WI38 (cell line): Measurements from ENCODE around the gene TCTN3.
"Not testable (repeated sequence)": the region's sequence is repeated elsewhere in the genome, so short reads cannot be mapped to it uniquely, and the experiment has no call there.

ENCODE experiments used
- H3K4me3 ChIP-seq: 2 replicates; pipeline ENCODE4 v1.5.1; 2011; ENCODE audit warnings: low read depth, mild to moderate bottlenecking, control low read depth, low read length
- TF ChIP-seq, protein P1 (sequence below): IDR thresholded peaks from 2 replicates; pipeline ENCODE4 v1.5.1; 2012; ENCODE audit warnings: low read depth, mild to moderate bottlenecking, control low read depth, low read length

TCTN3 gene, protein sequence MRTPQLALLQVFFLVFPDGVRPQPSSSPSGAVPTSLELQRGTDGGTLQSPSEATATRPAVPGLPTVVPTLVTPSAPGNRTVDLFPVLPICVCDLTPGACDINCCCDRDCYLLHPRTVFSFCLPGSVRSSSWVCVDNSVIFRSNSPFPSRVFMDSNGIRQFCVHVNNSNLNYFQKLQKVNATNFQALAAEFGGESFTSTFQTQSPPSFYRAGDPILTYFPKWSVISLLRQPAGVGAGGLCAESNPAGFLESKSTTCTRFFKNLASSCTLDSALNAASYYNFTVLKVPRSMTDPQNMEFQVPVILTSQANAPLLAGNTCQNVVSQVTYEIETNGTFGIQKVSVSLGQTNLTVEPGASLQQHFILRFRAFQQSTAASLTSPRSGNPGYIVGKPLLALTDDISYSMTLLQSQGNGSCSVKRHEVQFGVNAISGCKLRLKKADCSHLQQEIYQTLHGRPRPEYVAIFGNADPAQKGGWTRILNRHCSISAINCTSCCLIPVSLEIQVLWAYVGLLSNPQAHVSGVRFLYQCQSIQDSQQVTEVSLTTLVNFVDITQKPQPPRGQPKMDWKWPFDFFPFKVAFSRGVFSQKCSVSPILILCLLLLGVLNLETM

DNA sequence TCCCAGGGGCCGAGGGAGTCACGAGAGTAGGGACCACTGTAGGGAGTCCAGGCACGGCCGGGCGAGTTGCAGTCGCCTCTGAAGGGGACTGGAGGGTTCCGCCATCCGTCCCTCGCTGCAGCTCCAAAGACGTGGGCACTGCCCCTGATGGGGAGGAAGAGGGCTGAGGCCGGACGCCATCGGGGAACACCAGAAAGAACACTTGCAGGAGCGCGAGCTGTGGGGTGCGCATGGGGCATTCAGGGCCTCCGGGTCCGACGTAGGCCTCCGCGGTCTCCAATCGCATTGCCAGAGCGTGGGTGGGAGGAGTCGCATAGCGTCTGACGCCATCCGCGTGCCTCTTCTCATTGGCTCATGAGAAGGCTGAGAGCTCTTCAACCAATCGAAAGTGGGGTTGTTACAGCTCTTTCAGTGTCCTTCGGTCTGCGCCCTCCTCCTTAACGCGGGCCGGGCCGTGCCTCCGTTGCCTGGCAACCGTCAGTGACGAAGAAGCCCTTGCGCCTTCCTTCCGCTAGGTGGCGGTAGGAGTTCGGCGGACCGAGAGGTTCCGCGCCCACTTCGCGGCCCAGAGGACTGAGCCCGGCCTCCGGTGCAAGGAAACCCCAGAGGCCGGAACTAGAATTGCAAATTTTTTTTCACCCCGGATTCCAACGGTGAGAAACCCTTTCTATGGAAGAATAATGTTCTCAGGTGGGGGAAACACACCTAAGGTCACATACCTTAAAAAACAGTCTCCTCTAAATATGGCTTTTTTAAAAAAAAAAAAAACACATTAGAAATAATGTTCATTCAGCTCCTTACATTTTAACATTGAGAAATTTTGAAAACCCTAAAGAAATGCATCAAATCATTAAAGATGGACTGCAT lies at the start of gene TCTN3:
TSS of gene TCTN3 (minus strand) at position 260 of the 867 bp plus-strand sequence. CDS start at position 232, 28 bp downstream.
- TF ChIP-seq, protein P1, sequence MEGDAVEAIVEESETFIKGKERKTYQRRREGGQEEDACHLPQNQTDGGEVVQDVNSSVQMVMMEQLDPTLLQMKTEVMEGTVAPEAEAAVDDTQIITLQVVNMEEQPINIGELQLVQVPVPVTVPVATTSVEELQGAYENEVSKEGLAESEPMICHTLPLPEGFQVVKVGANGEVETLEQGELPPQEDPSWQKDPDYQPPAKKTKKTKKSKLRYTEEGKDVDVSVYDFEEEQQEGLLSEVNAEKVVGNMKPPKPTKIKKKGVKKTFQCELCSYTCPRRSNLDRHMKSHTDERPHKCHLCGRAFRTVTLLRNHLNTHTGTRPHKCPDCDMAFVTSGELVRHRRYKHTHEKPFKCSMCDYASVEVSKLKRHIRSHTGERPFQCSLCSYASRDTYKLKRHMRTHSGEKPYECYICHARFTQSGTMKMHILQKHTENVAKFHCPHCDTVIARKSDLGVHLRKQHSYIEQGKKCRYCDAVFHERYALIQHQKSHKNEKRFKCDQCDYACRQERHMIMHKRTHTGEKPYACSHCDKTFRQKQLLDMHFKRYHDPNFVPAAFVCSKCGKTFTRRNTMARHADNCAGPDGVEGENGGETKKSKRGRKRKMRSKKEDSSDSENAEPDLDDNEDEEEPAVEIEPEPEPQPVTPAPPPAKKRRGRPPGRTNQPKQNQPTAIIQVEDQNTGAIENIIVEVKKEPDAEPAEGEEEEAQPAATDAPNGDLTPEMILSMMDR: peak; percentile 97
- peak within 1 kb of the TSS; percentile 84 for H3K4me3 ChIP-seq

DNA sequence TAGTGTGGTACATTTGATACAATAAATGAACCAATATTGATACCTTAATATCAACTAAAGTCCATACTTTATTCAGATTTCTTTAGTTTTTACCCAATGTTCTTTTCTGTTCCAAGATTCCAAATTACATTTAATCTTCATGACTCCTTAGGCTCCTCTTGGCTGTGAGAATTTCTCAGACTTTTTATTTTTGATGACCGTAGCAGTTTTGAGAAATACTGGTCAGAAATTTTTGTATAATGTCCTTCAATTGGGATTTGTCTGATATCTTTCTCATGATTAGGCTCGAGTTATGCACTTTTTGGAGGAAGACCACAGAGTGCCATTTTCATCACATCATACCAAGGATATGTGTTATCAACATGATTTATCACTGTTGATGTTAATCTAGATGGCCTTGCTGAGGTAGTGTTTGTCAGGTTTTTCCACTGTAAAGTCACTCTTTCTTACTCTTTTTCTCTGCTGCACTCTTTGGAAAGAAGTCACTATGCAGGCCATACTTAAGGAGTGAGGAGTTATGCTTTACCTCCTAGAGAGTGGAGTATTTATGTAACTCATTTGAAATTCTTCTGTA lies 49.3 kb upstream of the TCTN3 start:
- H3K4me3 ChIP-seq: no peak overlapping the region
- TF ChIP-seq, protein P1: no peak

DNA sequence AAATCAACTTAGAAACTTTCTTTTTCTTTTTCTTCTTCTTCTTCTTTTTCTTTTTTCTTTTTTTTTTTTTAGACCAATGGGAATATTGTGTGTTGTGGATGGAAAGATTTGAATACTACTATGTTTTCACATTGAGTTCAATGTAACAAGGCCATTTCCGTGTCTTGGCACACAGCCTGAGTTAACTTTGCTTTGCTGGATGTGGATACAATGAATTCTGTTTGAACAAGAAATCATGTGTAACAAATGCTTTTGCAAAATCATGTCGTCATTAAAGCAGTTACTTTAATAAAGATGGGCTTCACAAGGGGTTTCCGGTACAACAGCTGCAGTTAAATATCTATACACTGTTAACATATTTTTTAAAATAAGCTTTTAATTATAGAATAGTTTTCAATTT lies 48.8 kb upstream of the TCTN3 start:
- TF ChIP-seq, protein P1: no peak
- no peak overlapping the region for H3K4me3 ChIP-seq

DNA sequence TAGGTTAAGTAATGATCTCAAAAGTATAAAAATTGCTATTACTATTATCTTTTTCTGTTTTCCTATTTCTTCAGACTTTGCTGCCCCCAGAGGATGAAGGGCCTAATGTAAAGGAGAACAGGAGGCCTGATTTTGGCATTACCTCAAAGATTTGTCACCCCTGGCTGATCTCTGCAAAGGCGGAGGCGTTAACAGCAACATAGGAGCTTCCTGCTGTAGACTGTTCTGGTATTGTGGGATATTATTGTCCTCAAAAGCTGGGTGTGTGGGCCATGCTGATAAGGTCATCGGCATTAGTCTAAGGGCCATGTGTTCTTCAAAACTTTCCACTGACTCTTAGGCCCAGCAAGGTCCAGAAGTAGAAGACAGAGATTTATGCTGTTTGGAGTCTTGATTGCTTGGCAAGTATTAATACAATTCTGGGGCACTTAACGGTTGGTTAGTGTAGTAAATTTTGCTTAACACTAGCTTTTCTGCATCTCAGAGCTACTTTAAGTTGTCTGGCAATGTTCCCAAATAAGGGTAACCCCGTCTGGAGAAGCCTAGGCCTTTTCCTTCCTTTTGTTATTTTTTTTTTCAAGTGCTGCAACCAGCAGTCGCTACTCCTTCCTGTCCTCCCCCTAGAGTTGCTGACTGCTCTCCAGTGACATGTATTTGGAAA lies 48.2 kb upstream of the TCTN3 start:
- H3K4me3 ChIP-seq: no peak overlapping the region
- TF ChIP-seq, protein P1: no peak

DNA sequence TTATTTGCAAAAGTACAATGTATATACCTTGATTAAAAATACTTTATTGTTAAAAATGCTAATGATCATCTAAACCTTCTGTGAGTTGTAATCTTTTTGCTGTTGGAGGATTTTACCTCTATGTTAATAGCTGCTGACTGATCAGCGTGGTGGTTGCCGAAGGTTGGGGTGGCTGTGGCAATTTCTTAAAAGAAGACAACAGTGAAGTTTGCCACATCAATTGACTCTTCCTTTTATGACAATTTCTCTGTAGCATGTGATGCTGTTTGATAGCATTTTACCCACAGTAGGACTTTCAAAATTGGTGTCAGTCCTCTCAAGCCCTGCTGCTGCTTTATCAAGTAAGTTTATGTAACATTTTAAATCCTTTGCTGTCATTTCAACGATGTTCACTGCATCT lies 45.3 kb upstream of the TCTN3 start:
- TF ChIP-seq, protein P1: no peak
- no peak overlapping the region for H3K4me3 ChIP-seq

DNA sequence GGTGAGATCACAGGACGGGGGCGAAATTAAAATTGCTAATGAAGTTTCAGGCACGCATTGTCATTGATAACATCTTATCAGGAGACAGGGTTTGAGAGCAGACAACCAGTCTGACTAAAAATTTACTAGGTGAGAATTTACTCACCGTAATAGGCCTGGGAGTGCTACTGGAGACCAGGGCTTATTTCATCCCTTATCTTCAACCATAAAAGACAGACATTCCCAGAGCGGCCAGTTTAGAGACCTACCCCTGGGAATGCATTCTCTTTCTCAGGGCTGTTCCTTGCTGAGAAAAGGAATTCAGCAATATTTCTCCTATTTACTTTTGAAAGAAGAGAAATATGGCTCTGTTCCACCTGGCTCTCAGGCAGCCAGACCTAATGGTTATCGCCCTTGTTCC lies 39.2 kb upstream of the TCTN3 start:
- H3K4me3 ChIP-seq: not testable (repeated sequence)

DNA sequence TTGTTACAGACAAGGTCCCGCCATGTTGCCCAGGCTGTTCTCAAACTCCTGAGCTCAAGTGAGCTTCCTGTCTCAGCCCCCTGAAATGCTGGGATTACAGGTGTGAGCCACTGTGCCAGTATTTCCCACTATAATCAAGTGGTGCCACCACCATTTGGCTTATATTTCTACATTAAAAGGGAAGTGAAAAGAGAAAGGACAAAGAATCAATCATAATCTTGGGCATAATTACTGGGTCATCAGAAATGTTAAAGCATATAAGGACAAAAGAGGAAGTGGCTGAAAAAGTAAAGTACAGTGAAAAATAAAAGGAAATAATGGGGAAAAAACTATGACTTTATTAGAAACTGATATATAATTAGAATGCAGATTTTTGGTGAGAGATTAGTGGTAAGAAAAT lies 36.5 kb upstream of the TCTN3 start:
- TF ChIP-seq, protein P1: no peak
- H3K4me3 ChIP-seq: no peak overlapping the region
